ENCODE results near the gene MEI1. TPM values are rescaled to one million over a fixed set of nuclear protein-coding genes. Genes with fewer than 3 reads are reported as not detected.
A peak's percentile ranks its signal among the peaks of the same experiment; 100 is the strongest.

MEI1 gene
- polyA plus RNA-seq, 1 donor (not counting 4 experiments of a cell fraction or from before 2014, with no cell fraction given), result 0.10 TPM

GRCh38 chr22:41682033-41682807, 17.1 kb upstream of the MEI1 start:
- peaks cover 13 to 14% of the 10 kb centered on the region in 2 experiments for H3K36me3 ChIP-seq (ENCODE audit: control insufficient read depth in 2 of 2, extremely low read depth in 1 of 2, insufficient read depth in 2 of 2, low read length in 2 of 2)
- dilution Hi-C loops (cut with MboI; ENCODE audit: extremely low pct_ligation_motif_present, low sequenced_read_pairs), result no loop called here
- peak overlapping the region; percentile 48 to 86 (median 63) for H3K4me3 ChIP-seq (ENCODE audit: control insufficient read depth in 2 of 3, extremely low read depth in 1 of 3, insufficient read depth in 2 of 3, low read depth in 1 of 3, low read length in 3 of 3)
- H3K9ac ChIP-seq (ENCODE audit: control insufficient read depth, extremely low read depth, insufficient read depth, low read length), result peak overlapping the region; percentile 90
- peaks cover 3% of the 10 kb centered on the region for H4K20me1 ChIP-seq (ENCODE audit: control insufficient read depth, extremely low read depth, insufficient read depth, low read length)
- TF ChIP-seq EZH2 (IDR thresholded peaks at IDR 0.05; ENCODE audit: low read length) (no peak), CTCF (optimal IDR thresholded peaks at IDR 0.05 in 1 of 3, IDR thresholded peaks at IDR 0.05 in 1 of 3, conservative IDR thresholded peaks at IDR 0.05 in 1 of 3; ENCODE audit: extremely low read depth in 1 of 3, insufficient read depth in 2 of 3, low read length in 3 of 3) (no peak)
- H3K9me1 ChIP-seq (ENCODE audit: control insufficient read depth, extremely low read depth, insufficient read depth, low read length), result no peaks in the 10 kb centered on the region
- peak overlapping the region; percentile 64 for H3K4me2 ChIP-seq (ENCODE audit: control insufficient read depth, extremely low read depth, insufficient read depth, low read depth, low read length)
- FAIRE-seq, result no peak
- peaks cover 88% of the 10 kb centered on the region for H3K79me2 ChIP-seq (ENCODE audit: control insufficient read depth, insufficient read depth, low read length)
- no peaks in the 10 kb centered on the region for H3K9me3 ChIP-seq (ENCODE audit: control insufficient read depth, low read depth, low read length)
- H3K27ac ChIP-seq (ENCODE audit: control insufficient read depth, insufficient read depth, low read length), result peak overlapping the region; percentile 84
- H3K4me1 ChIP-seq (ENCODE audit: control insufficient read depth, extremely low read depth, insufficient read depth, low read length), result peaks cover 15% of the 10 kb centered on the region
- H2AFZ ChIP-seq (ENCODE audit: control insufficient read depth, low read length), result peak overlapping the region; percentile 44
- no peak for DNase-seq (ENCODE audit: low read depth, low spot score)
- H3K27me3 ChIP-seq (ENCODE audit: control insufficient read depth, extremely low read depth, insufficient read depth, low read length), result no peaks in the 10 kb centered on the region

- H3K4me3 ChIP-seq (ENCODE audit: control insufficient read depth in 2 of 3, extremely low read depth in 1 of 3, insufficient read depth in 2 of 3, low read depth in 1 of 3, low read length in 3 of 3), result peak overlapping the region in 2 of 3 experiments; percentile 48 to 63
- peaks cover 91% of the 10 kb centered on the region for H3K79me2 ChIP-seq (ENCODE audit: control insufficient read depth, insufficient read depth, low read length)
- peaks cover 13 to 14% of the 10 kb centered on the region in 2 experiments for H3K36me3 ChIP-seq (ENCODE audit: control insufficient read depth in 2 of 2, extremely low read depth in 1 of 2, insufficient read depth in 2 of 2, low read length in 2 of 2)
- FAIRE-seq (no peak), DNase-seq (ENCODE audit: low read depth, low spot score) (no peak)
- peaks cover 16% of the 10 kb centered on the region for H3K4me1 ChIP-seq (ENCODE audit: control insufficient read depth, extremely low read depth, insufficient read depth, low read length)
- H3K27ac ChIP-seq (ENCODE audit: control insufficient read depth, insufficient read depth, low read length), result peak overlapping the region; percentile 84
- TF ChIP-seq CTCF (optimal IDR thresholded peaks at IDR 0.05 in 1 of 3, IDR thresholded peaks at IDR 0.05 in 1 of 3, conservative IDR thresholded peaks at IDR 0.05 in 1 of 3; ENCODE audit: extremely low read depth in 1 of 3, insufficient read depth in 2 of 3, low read length in 3 of 3) (no peak), EZH2 (IDR thresholded peaks at IDR 0.05; ENCODE audit: low read length) (no peak)
- H3K9me3 ChIP-seq (ENCODE audit: control insufficient read depth, low read depth, low read length), result no peaks in the 10 kb centered on the region
- peaks cover 3% of the 10 kb centered on the region for H4K20me1 ChIP-seq (ENCODE audit: control insufficient read depth, extremely low read depth, insufficient read depth, low read length)
- dilution Hi-C loops (cut with MboI; ENCODE audit: extremely low pct_ligation_motif_present, low sequenced_read_pairs), result no loop called here
- no peaks in the 10 kb centered on the region for H3K27me3 ChIP-seq (ENCODE audit: control insufficient read depth, extremely low read depth, insufficient read depth, low read length)
- no peak overlapping the region for H2AFZ ChIP-seq (ENCODE audit: control insufficient read depth, low read length)
- no peaks in the 10 kb centered on the region for H3K9me1 ChIP-seq (ENCODE audit: control insufficient read depth, extremely low read depth, insufficient read depth, low read length)
- H3K4me2 ChIP-seq (ENCODE audit: control insufficient read depth, extremely low read depth, insufficient read depth, low read depth, low read length), result peak overlapping the region; percentile 64
- H3K9ac ChIP-seq (ENCODE audit: control insufficient read depth, extremely low read depth, insufficient read depth, low read length), result peak overlapping the region; percentile 90
These were observed 16.3 kb upstream of the MEI1 start for GRCh38 chr22:41683052-41683451.
